ENCODE data around the gene PTPN4.

DNA sequence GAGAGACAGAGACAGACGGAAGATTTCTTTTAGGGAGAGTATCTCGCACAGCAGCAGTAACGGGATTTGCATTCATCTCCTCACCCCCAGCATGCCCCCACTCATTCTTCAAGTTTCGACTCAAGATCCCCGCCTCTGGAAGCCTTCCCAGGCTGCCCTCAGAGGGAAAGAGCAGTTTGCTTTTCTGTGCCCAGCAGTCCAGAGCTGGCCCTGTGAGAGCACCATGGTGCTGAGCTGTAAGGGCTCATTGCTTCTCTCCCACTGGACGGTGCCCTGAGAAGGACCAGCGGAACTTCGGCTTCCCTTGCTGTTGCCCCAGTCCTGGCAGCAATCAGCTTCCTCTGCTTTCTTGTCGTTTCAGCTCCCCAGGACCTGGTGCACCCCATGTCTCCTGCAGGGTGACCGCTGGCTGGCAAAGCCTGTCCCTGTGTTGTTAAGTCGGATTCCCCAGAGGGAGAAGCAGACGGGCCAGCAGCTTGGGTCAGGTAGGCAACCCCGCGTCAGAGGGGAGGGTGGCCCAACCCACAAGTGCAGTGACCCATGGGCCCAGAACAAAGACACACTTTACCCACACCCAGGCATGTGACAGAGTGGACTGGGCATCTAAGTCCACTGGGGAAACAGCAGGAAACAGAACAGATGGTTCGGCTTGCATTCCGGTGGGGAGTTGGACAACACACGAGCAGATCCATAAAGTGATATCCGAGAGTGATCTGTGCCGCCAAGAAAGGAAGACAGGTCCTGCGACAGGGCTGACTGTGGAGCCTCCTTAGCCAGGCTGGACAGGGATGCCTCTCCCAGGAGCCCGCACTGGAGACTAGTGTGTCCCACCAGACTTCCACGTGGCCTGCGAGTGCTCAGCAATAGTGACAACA, 44.1 kb upstream of the PTPN4 start:
- no peak for TF ChIP-seq POLR2A (IDR thresholded peaks at IDR 0.05)
- TF ChIP-seq, protein P1, sequence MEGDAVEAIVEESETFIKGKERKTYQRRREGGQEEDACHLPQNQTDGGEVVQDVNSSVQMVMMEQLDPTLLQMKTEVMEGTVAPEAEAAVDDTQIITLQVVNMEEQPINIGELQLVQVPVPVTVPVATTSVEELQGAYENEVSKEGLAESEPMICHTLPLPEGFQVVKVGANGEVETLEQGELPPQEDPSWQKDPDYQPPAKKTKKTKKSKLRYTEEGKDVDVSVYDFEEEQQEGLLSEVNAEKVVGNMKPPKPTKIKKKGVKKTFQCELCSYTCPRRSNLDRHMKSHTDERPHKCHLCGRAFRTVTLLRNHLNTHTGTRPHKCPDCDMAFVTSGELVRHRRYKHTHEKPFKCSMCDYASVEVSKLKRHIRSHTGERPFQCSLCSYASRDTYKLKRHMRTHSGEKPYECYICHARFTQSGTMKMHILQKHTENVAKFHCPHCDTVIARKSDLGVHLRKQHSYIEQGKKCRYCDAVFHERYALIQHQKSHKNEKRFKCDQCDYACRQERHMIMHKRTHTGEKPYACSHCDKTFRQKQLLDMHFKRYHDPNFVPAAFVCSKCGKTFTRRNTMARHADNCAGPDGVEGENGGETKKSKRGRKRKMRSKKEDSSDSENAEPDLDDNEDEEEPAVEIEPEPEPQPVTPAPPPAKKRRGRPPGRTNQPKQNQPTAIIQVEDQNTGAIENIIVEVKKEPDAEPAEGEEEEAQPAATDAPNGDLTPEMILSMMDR (IDR thresholded peaks at IDR 0.05), result no peak
